Neuron (in vitro differentiated cells): ENCODE data around the gene TBX4.

Source experiments
- H2AFZ ChIP-seq: one replicate; pipeline ENCODE4 v1.6.1; 2013; ENCODE audit warnings: low read depth, mild to moderate bottlenecking, inconsistent platforms, low read length, moderate library complexity
- H3K27me3 ChIP-seq: one replicate; pipeline ENCODE4 v1.6.1; 2013; ENCODE audit warnings: low read length; ENCODE audit not compliant: insufficient read depth
- H3K36me3 ChIP-seq: one replicate; pipeline ENCODE4 v1.6.1; 2013; ENCODE audit warnings: low read length; ENCODE audit not compliant: insufficient read depth
- H3K4me1 ChIP-seq: one replicate; pipeline ENCODE4 v1.6.1; 2013; ENCODE audit warnings: low read length; ENCODE audit not compliant: insufficient read depth
- H3K4me3 ChIP-seq: 2 replicates; pipeline ENCODE4 v1.5.1; 2013; ENCODE audit warnings: mild to moderate bottlenecking, low read length, moderate library complexity
- H3K9me3 ChIP-seq: one replicate; pipeline ENCODE4 v1.6.1; 2013; ENCODE audit warnings: low read length

Gene TBX4

GRCh38 chr17:61418449-61418848 lies 33.8 kb upstream of the TBX4 start:
- Histone ChIP-seq H3K9me3 (peaks cover 1% of the 10 kb centered on the region), H3K27me3 (peaks cover 3% of the 10 kb centered on the region), H3K36me3 (no peaks in the 10 kb centered on the region), H3K4me3 (no peak overlapping the region), H2AFZ (no peak overlapping the region), H3K4me1 (no peaks in the 10 kb centered on the region)

GRCh38 chr17:61419496-61420046 lies 32.7 kb upstream of the TBX4 start:
- Histone ChIP-seq H3K9me3 (no peaks in the 10 kb centered on the region), H3K4me1 (no peaks in the 10 kb centered on the region), H3K36me3 (no peaks in the 10 kb centered on the region), H3K27me3 (peaks cover 8% of the 10 kb centered on the region), H3K4me3 (no peak overlapping the region), H2AFZ (no peak overlapping the region)

GRCh38 chr17:61420052-61420451 lies 32.2 kb upstream of the TBX4 start:
- no peaks in the 10 kb centered on the region for H3K9me3 ChIP-seq
- H2AFZ ChIP-seq, result no peak overlapping the region
- H3K36me3 ChIP-seq, result no peaks in the 10 kb centered on the region
- peaks cover 8% of the 10 kb centered on the region for H3K27me3 ChIP-seq
- no peak overlapping the region for H3K4me3 ChIP-seq
- no peaks in the 10 kb centered on the region for H3K4me1 ChIP-seq

DNA sequence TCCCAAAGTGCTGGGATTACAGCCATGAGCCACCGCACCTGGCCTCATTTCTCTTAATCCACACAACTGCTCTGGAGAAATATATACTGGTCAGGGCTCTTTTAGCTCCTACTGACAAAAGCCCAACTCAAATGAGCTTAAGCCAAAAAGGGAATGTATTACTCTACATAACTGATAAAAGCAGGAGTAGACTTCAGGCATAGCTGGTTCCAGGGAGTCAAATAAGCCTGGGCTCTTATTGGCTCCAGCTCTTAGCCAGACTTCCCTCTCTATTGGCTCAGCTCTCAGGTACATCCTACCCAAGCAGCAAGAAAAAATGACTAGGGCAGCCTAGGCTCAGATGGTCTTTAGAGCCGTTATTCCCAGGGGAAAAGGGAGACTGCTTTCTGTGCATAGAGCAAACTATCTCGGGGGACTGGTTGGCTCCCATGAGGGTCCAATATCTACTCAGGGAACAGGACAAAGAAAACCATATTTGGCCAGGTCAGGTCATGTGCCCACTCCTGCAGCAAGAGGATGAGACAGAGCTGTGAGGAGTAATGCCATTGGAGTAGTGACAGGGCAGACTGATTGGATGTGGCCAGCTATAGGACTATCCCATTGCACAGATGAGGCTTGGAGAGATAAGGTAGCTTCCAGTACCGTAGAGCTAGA lies 31.4 kb upstream of the TBX4 start:
- no peaks in the 10 kb centered on the region for H3K9me3 ChIP-seq
- no peak overlapping the region for H2AFZ ChIP-seq
- no peak overlapping the region for H3K4me3 ChIP-seq
- H3K36me3 ChIP-seq, result no peaks in the 10 kb centered on the region
- no peaks in the 10 kb centered on the region for H3K4me1 ChIP-seq
- H3K27me3 ChIP-seq, result peaks cover 10% of the 10 kb centered on the region

GRCh38 chr17:61421460-61421859 lies 30.8 kb upstream of the TBX4 start:
- Histone ChIP-seq H3K4me1 (no peaks in the 10 kb centered on the region), H2AFZ (no peak overlapping the region), H3K36me3 (no peaks in the 10 kb centered on the region), H3K27me3 (peaks cover 13% of the 10 kb centered on the region), H3K4me3 (no peak overlapping the region), H3K9me3 (no peaks in the 10 kb centered on the region)

DNA sequence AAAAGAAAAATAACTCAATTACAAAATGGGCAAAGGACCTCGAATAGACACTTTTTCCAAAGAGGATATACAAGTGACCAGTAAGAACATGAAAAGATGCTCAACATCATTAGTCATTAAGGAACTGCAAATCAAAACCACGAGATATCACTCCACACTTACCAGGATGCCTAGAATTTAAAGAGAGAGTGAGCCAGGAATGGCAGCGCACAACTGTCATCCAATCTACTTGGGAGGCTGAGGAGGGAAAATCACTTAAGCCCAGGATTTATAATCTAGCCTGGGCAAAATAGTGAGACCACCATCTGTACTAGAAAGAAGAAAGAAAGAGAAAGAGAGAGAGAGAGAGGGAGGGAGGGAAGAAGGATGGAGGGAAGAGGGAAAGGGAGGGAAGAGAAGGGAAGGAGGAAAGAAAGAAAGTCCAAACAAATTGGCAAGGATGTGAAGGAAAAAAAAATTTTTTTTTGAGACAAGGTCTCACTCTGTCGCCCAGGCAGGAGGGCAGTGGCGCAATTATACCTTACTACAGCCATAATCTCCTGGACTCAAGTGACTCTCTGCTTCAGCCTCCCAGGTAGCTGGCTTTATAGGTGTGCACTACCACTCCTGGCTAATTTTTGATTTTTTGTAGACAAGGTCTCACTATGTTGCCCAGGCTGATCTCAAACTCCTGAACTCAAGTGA lies 30.0 kb upstream of the TBX4 start:
- H2AFZ ChIP-seq, result no peak overlapping the region
- no peaks in the 10 kb centered on the region for H3K9me3 ChIP-seq
- no peaks in the 10 kb centered on the region for H3K36me3 ChIP-seq
- no peaks in the 10 kb centered on the region for H3K4me1 ChIP-seq
- no peak overlapping the region for H3K4me3 ChIP-seq
- peaks cover 14% of the 10 kb centered on the region for H3K27me3 ChIP-seq

- Histone ChIP-seq H2AFZ (no peak overlapping the region), H3K27me3 (peaks cover 20% of the 10 kb centered on the region), H3K4me3 (no peak overlapping the region), H3K36me3 (no peaks in the 10 kb centered on the region), H3K4me1 (no peaks in the 10 kb centered on the region), H3K9me3 (no peaks in the 10 kb centered on the region)
Observed at GRCh38 chr17:61422869-61423268, 29.4 kb upstream of the TBX4 start.

- Histone ChIP-seq H2AFZ (no peak overlapping the region), H3K9me3 (no peaks in the 10 kb centered on the region)
Observed at GRCh38 chr17:61423967-61424649, 28.1 kb upstream of the TBX4 start.

DNA sequence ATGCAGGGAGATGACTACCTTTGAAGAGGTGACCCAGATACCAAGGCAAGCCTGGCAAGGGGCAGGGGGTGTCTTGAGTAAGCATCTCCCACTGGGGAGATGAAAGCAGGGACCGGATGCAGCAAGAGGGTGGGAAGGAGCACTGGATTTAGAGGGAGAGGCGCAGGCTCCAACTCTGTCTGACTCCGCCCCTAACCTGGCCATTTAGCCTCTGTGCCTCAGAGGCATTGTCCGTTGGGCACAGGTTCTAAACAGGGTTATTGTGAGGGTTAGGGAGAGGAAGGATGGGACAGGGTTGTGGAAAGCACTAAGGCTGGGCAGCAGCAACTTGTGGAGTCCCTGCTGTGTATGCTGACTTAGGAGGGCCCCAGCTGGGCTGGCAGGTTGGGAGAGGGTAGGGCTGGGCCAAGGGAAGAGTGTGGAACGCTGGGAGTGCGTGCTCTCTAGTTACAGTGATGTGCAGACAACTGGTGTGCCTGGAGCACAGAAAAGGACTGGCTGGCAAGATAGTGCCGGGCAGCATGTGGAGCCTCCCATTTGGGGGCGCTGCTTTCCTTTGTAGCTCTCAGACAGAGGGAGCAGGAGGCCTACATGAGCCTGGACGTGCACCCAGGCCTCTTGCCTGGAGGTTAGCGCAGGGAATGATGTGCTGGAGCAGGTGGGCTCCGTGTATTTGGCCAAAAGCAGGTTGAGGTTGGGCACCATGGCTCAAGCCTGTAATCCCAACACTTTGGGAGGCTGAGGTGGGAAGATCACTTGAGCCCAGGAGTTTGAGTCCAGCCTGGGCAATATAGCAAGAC lies 26.3 kb upstream of the TBX4 start:
- no peaks in the 10 kb centered on the region for H3K36me3 ChIP-seq
- no peak overlapping the region for H2AFZ ChIP-seq
- H3K9me3 ChIP-seq, result no peaks in the 10 kb centered on the region
- H3K27me3 ChIP-seq, result peaks cover 22% of the 10 kb centered on the region
- H3K4me1 ChIP-seq, result no peaks in the 10 kb centered on the region
- H3K4me3 ChIP-seq, result no peak overlapping the region

More at GRCh38 chr17:61423967-61424649, 28.1 kb upstream of the TBX4 start:
- Histone ChIP-seq H3K36me3 (no peaks in the 10 kb centered on the region), H3K4me3 (no peak overlapping the region), H3K4me1 (no peaks in the 10 kb centered on the region), H3K27me3 (peaks cover 22% of the 10 kb centered on the region)

DNA sequence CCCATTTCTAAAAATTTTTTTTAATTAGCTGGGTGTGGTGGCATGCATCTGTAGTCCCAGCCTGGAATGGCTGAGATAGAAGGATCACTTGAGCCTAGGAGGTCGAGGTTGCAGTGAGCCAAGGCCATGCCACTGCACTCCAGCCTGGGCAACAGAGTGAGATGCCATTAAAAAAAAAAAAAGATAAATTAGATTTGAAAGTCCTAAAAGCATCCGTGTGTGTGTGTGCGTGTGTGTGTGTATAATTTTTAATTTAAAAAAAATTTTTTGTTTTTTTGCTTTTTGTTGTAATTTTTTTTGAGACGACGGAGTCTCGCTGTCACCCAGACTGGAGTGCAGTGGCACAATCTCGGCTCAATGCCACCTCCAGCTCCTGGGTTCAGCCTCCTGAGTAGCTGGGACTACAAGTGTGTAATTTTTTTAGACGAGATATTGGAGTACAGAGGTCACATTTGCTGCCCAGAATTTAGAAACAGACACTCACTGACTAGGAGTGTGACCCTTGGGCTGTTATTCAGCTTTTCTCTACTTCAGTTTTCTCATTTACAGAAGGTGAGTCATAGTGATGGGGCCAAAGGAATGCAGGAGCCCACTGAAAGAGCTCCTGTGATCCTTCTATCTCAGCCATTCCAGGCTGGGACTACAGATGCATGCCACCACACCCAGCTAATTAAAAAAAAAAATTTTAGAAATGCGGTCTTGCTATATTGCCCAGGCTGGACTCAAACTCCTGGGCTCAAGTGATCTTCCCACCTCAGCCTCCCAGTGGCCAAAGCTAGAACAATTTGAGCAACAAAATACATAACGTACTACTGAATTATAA lies 25.5 kb upstream of the TBX4 start:
- Histone ChIP-seq H3K4me3 (no peak overlapping the region), H3K4me1 (no peaks in the 10 kb centered on the region), H2AFZ (no peak overlapping the region), H3K27me3 (peaks cover 19% of the 10 kb centered on the region), H3K9me3 (no peaks in the 10 kb centered on the region), H3K36me3 (no peaks in the 10 kb centered on the region)

GRCh38 chr17:61427567-61427966 lies 24.7 kb upstream of the TBX4 start:
- no peak overlapping the region for H2AFZ ChIP-seq
- H3K27me3 ChIP-seq, result peaks cover 19% of the 10 kb centered on the region
- no peaks in the 10 kb centered on the region for H3K9me3 ChIP-seq
- no peak overlapping the region for H3K4me3 ChIP-seq
- H3K36me3 ChIP-seq, result no peaks in the 10 kb centered on the region
- H3K4me1 ChIP-seq, result no peaks in the 10 kb centered on the region

- Histone ChIP-seq H3K4me1 (no peaks in the 10 kb centered on the region), H2AFZ (no peak overlapping the region), H3K27me3 (peaks cover 16% of the 10 kb centered on the region), H3K9me3 (no peaks in the 10 kb centered on the region), H3K36me3 (no peaks in the 10 kb centered on the region), H3K4me3 (no peak overlapping the region)
Observed at GRCh38 chr17:61429274-61429673, 22.9 kb upstream of the TBX4 start.
